Activated naive CD8-positive, alpha-beta T cell (primary cell): ENCODE data around the gene TLR9.

ENCODE experiments used
- H3K27ac Mint-ChIP-seq: one replicate; pipeline ENCODE4 v1.8.0; 2021; ENCODE audit warnings: mixed read lengths
- H3K27me3 Mint-ChIP-seq: one replicate; pipeline ENCODE4 v1.8.0; 2021; ENCODE audit warnings: mixed read lengths
- H3K36me3 Mint-ChIP-seq: one replicate; pipeline ENCODE4 v1.8.0; 2021; ENCODE audit warnings: mixed read lengths
- H3K4me1 Mint-ChIP-seq: one replicate; pipeline ENCODE4 v1.8.0; 2021; ENCODE audit warnings: low read depth, mixed read lengths
- H3K4me3 Mint-ChIP-seq: one replicate; pipeline ENCODE4 v1.8.0; 2021; ENCODE audit warnings: mild to moderate bottlenecking, mixed read lengths
- H3K9me3 Mint-ChIP-seq: one replicate; pipeline ENCODE4 v1.8.0; 2021; ENCODE audit warnings: low read depth, mixed read lengths

Gene TLR9

DNA sequence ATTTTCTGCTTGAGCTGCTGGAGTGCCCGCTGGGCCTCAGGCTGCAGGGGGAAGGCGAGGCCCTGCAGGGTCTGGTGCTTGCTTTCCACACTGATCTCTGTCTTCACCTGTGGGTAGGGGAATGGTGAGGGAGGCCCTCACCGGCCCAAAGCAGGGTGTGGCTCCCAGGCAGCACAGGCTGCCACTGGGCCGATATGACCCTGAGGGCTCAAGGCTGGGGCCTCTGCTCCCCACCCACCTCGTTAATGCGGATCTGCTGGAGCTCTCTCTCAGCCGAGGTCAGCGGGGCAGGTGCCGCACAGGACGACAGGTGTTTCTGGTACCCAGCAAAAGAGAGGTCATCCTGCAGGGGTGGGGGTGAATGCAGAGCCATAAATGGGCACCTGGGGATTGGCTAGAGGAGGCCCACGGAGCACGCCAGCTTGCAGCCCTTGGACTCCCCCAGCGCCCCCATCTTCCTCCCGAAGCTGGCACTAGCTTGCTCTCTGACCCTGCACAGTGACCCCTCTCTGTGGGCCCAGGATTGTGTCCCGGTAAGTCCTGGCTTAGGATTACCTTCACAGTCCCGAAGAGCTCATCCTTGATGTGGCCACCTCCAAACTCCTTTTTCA, 5.5 kb upstream of the TLR9 start:
- Mint-ChIP-seq H3K4me1 (peaks cover 55% of the 10 kb centered on the region), H3K27ac (peak overlapping the region; percentile 88), H3K27me3 (no peaks in the 10 kb centered on the region), H3K4me3 (no peak overlapping the region), H3K36me3 (no peaks in the 10 kb centered on the region), H3K9me3 (no peaks in the 10 kb centered on the region)

DNA sequence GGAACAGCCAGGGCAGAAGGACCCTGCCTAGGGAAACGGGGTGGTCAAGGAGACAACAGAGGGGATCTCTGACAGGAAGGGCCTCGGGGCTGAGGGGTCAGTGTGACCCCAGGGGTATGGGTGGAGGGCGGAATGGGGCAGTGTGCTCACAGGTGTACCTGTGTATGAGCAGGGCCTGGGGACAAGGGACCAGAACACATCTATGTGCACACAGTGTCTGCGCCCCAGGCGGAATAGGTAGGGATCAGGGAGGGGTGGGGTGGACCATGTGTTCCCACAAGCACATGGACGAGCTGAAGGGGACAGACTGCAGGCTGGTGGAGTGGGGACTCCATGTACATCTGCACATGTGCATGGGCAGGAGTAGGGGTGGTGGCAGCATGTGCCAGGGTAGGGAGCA, 5.0 kb upstream of the TLR9 start:
- Mint-ChIP-seq H3K27ac (peak overlapping the region; percentile 76), H3K4me3 (no peak overlapping the region), H3K36me3 (no peaks in the 10 kb centered on the region), H3K27me3 (no peaks in the 10 kb centered on the region), H3K9me3 (no peaks in the 10 kb centered on the region), H3K4me1 (peaks cover 55% of the 10 kb centered on the region)

DNA sequence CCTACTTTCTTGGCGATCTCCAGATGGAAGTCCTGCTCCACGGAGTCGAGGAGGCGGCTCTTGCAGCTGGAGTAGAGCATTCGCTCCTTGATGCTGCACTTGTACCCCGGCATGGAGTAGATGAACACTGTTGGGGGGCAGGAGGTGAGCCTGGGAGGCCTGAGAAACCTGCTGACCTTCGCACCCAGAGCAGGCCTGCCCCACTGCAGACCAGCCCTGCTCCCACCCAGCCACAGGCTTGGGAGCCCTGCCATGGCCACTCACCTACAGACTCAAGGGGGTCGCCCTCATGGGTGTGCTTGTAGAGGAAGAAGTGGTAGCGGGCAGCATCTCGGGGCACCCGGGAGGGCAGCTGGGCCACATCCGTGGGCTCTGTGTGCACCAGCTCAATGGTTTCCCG, 4.2 kb upstream of the TLR9 start:
- H3K27me3 Mint-ChIP-seq: no peaks in the 10 kb centered on the region
- H3K36me3 Mint-ChIP-seq: no peaks in the 10 kb centered on the region
- H3K9me3 Mint-ChIP-seq: no peaks in the 10 kb centered on the region
- no peak overlapping the region for H3K27ac Mint-ChIP-seq
- no peak overlapping the region for H3K4me3 Mint-ChIP-seq
- peaks cover 55% of the 10 kb centered on the region for H3K4me1 Mint-ChIP-seq

DNA sequence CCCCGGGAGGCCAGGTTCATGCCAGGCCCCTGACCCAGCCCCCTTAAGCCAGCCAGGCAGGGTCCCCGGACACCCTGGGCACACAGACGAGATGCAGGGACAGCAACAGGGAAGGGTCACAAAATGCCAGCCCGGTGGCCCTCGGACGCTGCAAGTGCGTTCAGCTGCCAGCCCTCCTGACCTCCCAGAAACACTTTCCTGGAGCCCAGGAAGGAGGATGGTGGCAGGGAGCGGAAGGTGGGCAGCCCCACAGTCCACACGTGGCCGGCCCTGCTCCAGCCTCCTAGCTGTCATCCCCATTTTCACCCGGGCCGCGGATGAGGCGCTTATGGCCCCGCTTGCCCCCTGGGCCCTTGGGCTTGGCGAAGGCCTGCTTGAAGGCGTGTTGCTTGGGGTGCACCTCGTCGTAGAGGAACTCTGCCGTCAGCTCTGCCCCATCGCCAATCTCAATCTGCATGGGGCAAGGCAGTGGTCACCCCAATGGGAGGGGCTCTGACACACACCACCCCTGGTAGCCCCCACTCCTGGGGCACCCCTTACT, 3.4 kb upstream of the TLR9 start:
- Mint-ChIP-seq H3K27ac (no peak overlapping the region), H3K36me3 (no peaks in the 10 kb centered on the region), H3K9me3 (no peaks in the 10 kb centered on the region), H3K27me3 (no peaks in the 10 kb centered on the region), H3K4me3 (no peak overlapping the region), H3K4me1 (peaks cover 55% of the 10 kb centered on the region)

DNA sequence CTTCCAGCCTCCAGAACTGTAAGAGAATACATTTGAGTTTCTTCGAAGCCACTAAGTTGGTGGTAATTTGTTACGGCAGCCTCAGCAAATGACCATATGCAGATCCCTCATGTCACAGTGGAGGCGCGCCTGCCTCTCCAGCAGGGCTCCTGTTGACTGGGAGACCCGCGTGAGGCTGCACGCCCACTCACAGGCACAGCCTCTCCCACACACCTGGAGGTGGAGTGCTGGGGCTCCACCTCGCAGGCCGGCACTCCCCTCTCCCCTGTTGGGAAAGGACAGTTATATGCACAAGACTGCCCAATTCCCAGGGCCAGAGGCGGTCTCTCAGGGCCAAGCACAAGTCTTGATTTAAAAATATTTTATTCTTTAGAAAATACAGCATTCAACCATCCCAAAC, 2.8 kb upstream of the TLR9 start:
- no peak overlapping the region for H3K4me3 Mint-ChIP-seq
- H3K27ac Mint-ChIP-seq: peak overlapping the region; percentile 91
- no peaks in the 10 kb centered on the region for H3K9me3 Mint-ChIP-seq
- peaks cover 56% of the 10 kb centered on the region for H3K4me1 Mint-ChIP-seq
- no peaks in the 10 kb centered on the region for H3K36me3 Mint-ChIP-seq
- no peaks in the 10 kb centered on the region for H3K27me3 Mint-ChIP-seq

DNA sequence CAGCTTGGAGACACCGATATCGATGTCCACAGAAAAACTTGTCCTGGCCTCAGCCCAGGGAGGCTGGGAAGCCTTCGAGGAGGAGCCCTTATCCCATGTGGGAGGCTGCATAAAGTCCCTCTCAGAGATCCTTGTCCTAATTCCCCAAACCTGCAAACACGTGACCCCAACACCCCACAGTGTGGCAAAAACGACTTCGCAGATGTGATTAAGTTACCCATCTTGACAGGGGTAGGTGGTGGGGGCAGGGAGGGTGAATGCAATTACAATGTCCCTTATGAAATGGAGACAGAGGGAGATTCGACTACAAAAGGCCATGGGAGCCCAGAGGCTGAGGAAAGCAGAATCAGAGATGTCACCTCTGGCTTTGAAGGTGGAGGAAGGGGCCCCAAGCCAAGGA, 2.3 kb upstream of the TLR9 start:
- H3K36me3 Mint-ChIP-seq: no peaks in the 10 kb centered on the region
- no peaks in the 10 kb centered on the region for H3K9me3 Mint-ChIP-seq
- peak overlapping the region; percentile 91 for H3K27ac Mint-ChIP-seq
- H3K4me3 Mint-ChIP-seq: no peak overlapping the region
- H3K27me3 Mint-ChIP-seq: no peaks in the 10 kb centered on the region
- H3K4me1 Mint-ChIP-seq: peaks cover 57% of the 10 kb centered on the region

DNA sequence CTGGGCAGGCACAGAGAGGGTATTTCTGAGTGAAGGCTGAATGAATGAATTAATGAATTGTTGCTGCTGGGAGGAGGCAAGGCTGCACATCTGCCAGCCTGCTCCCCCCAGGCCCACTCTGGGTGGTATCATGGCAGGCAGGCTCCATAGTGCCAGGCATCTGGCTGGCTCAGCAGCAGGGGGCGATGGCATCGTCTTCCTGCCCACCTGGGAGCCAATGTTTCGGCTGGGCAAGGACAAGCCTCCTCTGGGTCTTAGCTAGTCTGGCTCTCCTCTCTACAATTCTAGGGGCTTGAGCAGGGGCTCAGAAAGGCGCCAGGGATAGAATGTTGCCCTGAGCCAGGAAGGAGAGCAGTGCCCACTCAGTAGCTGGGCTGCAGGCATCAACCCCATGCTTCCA, 1.7 kb upstream of the TLR9 start:
- H3K9me3 Mint-ChIP-seq: no peaks in the 10 kb centered on the region
- H3K4me3 Mint-ChIP-seq: no peak overlapping the region
- H3K36me3 Mint-ChIP-seq: no peaks in the 10 kb centered on the region
- H3K27me3 Mint-ChIP-seq: no peaks in the 10 kb centered on the region
- peaks cover 58% of the 10 kb centered on the region for H3K4me1 Mint-ChIP-seq
- peak overlapping the region; percentile 91 for H3K27ac Mint-ChIP-seq

DNA sequence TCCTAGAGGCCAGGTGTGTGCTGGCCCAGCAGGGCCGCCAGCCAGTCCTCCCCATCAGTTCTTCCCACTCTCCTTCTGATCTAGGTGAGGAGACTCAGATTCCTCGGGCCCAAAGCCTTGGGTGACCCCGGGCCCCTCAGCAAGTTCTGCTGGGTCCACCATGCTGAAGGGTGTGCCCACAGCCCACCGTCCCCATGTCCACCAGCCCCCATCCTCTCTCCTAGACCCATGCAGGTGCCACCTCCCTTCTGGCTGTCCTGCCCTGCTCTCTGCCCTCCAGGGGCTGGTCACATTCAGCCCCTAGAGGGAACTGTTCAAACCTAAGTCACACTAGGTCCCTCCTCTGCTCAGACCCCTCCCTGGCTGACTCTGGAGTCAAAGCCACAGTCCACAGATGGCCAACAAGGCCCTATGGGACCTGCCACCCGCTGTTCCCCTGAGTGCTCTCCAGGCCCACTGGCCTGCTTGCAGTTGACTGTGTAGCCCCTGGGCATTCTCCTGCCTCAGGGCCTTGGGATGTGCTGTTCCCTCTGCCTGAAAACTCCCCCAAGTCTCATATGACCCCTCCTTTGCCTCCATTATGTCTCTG, 878 bp upstream of the TLR9 start:
- H3K4me3 Mint-ChIP-seq: peak overlapping the region; percentile 57
- no peaks in the 10 kb centered on the region for H3K27me3 Mint-ChIP-seq
- peaks cover 59% of the 10 kb centered on the region for H3K4me1 Mint-ChIP-seq
- no peaks in the 10 kb centered on the region for H3K36me3 Mint-ChIP-seq
- peak overlapping the region; percentile 91 for H3K27ac Mint-ChIP-seq
- H3K9me3 Mint-ChIP-seq: no peaks in the 10 kb centered on the region

DNA sequence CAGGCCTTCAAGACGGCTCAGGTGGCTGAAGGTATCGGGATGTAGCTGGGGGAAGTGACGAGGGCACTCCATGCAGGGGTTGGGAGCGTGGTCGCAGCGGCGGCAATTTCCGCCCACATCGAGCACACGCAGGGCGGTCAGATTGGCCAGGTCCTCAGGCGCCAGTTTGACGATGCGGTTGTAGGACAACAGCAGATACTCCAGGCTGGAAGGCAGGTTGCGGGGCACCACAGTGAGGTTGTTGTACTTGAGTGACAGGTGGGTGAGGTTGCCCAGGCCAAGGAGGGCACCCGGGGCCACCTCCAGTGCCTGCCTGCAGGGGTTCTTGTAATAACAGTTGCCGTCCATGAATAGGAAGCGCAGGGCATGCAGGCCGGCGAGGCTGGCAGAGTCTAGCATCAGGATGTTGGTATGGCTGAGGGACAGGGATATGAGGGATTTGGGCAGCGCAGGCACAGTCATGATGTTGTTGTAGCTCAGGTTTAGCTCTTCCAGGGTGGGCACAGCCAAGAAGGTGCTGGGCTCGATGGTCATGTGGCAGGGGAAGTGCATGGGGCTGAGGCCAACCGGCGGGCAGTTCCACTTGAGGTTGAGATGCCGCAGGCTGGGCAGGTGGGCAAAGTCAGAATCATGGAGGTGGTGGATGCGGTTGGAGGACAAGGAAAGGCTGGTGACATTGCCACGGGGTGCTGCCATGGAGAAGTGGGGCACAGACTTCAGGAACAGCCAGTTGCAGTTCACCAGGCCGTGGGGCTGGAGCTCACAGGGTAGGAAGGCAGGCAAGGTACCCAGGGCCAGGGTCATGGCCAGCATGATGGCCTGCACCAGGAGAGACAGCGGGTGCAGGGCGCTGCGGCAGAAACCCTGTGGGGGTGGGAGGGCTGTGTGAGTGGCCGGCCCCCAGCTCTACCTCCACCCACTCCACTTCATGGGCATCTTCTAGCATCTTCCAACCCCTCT, 1.7 kb downstream of the TLR9 start:
- no peaks in the 10 kb centered on the region for H3K36me3 Mint-ChIP-seq
- peak overlapping the region; percentile 83 for H3K27ac Mint-ChIP-seq
- peak overlapping the region; percentile 47 for H3K4me3 Mint-ChIP-seq
- peaks cover 78% of the 10 kb centered on the region for H3K4me1 Mint-ChIP-seq
- H3K27me3 Mint-ChIP-seq: no peaks in the 10 kb centered on the region
- no peaks in the 10 kb centered on the region for H3K9me3 Mint-ChIP-seq

DNA sequence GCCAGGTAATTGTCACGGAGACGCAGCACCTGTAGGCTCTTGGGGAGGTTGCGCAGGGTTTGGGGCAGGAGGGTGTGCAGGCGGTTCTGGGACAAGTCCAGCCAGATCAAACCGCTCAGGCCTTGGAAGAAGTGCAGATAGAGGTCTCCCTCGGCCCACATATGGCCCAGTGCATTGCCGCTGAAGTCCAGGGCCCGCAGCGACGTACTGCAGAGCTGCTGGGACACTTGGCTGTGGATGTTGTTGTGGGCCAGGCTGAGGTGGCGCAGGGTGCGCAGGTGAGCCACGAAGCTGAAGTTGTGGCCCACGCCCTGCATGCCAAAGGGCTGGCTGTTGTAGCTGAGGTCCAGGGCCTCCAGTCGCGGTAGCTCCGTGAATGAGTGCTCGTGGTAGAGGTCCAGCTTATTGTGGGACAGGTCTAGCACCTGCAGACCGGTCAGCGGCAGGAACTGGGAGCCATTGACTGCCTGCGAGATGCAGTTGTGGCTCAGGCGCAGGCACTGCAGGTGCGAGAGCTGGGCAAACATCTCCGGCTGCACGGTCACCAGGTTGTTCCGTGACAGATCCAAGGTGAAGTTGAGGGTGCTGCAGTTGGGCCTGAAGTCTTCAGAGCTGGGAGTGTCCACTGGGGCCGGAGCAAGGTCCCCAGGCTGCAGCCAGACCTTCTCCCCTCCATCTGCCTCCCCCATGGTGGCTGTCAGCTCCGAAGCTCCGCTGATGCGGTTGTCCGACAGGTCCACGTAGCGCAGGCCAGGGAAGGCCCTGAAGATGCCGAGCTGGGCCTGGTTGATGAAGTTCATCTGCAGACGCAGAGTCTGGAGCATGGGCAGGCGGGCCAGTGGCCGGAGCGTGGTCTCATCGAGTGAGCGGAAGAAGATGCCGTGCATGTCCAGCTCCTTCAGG, 2.9 kb downstream of the TLR9 start:
- H3K27me3 Mint-ChIP-seq: no peaks in the 10 kb centered on the region
- no peaks in the 10 kb centered on the region for H3K9me3 Mint-ChIP-seq
- peak overlapping the region; percentile 83 for H3K27ac Mint-ChIP-seq
- H3K4me1 Mint-ChIP-seq: peaks cover 85% of the 10 kb centered on the region
- H3K4me3 Mint-ChIP-seq: peak overlapping the region; percentile 73
- no peaks in the 10 kb centered on the region for H3K36me3 Mint-ChIP-seq

DNA sequence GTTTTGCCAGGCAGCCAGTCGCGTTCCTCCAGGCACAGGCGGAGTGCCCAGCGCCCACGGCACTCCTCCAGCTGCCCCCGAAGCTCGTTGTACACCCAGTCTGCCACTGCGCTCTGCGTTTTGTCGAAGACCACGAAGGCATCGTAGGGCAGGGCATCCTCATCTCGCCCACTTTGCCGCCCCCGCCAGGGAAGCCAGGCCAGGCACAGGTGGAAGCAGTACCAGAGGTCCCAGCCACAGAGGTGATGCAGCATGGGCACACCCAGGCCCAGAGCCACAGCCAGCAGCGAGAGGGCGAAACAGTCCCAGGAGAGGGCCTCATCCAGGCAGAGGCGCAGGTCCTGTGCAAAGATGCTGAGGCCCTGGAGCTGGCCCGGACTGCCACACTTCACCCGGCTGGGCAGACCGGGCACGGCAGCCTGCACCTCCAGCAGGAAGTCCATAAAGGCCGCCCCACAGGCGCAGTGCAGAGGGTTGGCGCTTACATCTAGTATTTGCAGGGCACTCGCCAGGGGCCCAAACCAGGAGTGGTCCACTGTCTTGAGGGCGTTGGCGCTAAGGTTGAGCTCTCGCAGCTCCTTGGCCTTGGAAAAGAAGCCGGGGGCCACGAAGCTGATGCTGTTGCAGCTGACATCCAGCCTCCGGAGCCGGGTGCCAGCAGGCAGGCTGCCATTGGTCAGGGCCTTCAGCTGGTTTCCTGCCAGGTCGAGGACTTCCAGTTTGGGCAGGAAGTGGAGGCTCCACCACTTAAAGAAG, 3.7 kb downstream of the TLR9 start:
- Mint-ChIP-seq H3K36me3 (no peaks in the 10 kb centered on the region), H3K27me3 (no peaks in the 10 kb centered on the region), H3K9me3 (no peaks in the 10 kb centered on the region), H3K4me1 (peaks cover 90% of the 10 kb centered on the region), H3K4me3 (peak overlapping the region; percentile 73), H3K27ac (peak overlapping the region; percentile 83)

DNA sequence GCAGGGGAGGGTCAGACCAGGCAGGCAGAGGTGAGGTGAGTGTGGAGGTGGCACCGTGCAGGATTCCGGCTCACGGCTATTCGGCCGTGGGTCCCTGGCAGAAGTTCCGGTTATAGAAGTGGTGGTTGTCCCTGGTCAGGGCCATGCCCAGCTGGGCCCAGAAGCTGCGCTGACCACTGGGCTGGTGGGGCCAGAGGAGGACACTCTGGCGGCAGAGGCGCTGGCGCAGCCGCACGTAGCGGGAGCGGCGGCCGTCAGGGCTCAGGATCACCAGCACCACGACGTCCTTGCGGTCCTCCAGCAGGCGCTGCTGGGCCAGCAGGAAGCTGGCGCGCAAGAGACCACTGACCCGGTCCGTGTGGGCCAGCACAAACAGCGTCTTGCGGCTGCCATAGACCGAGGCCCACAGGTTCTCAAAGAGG, 4.3 kb downstream of the TLR9 start:
- no peaks in the 10 kb centered on the region for H3K27me3 Mint-ChIP-seq
- no peaks in the 10 kb centered on the region for H3K9me3 Mint-ChIP-seq
- peaks cover 90% of the 10 kb centered on the region for H3K4me1 Mint-ChIP-seq
- no peaks in the 10 kb centered on the region for H3K36me3 Mint-ChIP-seq
- H3K4me3 Mint-ChIP-seq: peak overlapping the region; percentile 73
- H3K27ac Mint-ChIP-seq: no peak overlapping the region

DNA sequence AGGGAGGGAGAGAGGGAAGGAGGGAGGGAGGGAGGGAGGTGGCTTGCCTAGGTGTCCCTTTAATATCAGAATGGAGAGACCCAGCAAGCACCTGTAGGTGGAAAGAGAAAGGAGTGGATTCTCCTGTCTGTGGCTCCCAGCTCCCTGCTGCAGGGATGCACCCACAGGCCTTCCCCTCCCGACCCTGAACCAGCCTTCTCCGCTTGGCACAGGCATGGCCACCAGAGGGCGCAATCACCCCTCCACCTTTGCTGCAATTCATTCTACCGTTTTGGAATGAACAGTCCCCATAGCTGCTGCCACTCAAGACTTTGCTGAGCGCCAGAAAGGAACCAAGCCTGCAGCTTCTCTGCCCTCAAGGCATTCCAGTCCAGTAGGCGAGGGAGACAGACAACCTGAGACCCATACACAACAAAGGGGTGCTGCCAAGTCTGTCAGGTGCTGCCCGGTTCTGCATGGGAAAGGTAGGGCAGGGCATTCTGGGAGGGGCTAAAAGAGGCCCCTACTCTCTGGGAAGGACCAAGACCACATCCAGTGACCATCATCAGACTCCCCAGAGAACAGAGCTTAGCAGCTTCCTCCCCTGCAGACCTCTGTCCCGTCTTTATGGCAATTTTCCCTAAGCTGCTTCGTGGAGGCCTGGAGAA, 4.9 kb downstream of the TLR9 start:
- peak overlapping the region; percentile 49 for H3K4me3 Mint-ChIP-seq
- H3K4me1 Mint-ChIP-seq: peaks cover 86% of the 10 kb centered on the region
- H3K27me3 Mint-ChIP-seq: no peaks in the 10 kb centered on the region
- H3K27ac Mint-ChIP-seq: peak overlapping the region; percentile 28
- H3K36me3 Mint-ChIP-seq: peaks cover 2% of the 10 kb centered on the region
- no peaks in the 10 kb centered on the region for H3K9me3 Mint-ChIP-seq
